ENCODE results near the gene RAP2A.

GRCh38 chr13:97435323-97435722 is 1.4 kb downstream of the RAP2A start:
- no peak for TF ChIP-seq CTCF (conservative IDR thresholded peaks at IDR 0.05 in 1 of 2, IDR thresholded peaks at IDR 0.05 in 1 of 2; ENCODE audit: low read depth in 1 of 2, low read length in 2 of 2)
- no peak for TF ChIP-seq EZH2 (IDR thresholded peaks at IDR 0.05; ENCODE audit: low read length, missing control alignments)
